ENCODE measurements around the gene AFF1.

GRCh38 chr4:87026800-87027495 lies 92.1 kb downstream of the AFF1 start:
- no peak for TF ChIP-seq CTCF (IDR thresholded peaks at IDR 0.05; ENCODE audit: low read length)
- no peak for TF ChIP-seq EZH2 (optimal IDR thresholded peaks at IDR 0.05; ENCODE audit: low read depth, low read length)
